ENCODE results near the gene STK4. TPM values are rescaled to one million over a fixed set of nuclear protein-coding genes. Genes with fewer than 3 reads are reported as not detected.

STK4 gene
- polyA plus RNA-seq, 6 donors from 2014 or later = 116 to 199 (median 173) TPM

DNA sequence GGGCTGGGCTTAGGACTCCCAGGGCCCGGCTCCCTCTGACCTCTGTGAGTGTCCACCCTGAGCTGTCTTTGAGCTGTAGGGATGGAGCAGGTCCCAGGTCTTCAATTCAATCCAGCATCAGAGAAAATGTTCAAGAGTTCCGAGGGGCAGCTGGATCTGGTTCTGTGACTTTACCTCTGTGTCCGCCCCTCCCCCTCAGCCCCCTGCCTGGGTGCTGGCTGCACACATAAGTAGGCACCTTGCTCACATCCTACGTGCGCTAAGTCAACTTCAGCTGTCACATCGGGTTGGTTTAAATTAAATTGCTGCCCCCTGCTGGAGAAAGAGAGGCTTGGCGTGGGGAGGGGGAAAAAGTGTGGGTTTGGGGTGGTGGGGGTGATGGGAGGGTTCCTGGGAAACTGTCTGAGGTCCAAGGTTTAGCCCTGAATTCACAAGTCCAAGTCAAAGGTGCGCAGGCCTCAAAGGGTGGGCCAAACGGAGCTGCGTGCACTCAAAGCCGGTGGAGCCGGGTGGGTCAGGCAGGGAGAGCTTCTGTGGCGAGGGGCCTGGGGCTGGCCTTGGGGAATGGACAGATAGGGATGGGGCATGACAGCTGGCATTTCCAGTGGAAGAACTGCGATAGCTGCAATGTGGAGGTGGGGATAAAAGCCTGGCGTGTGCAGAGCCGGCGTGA is 145.6 kb downstream of the STK4 start:
- H3K9me3 Mint-ChIP-seq = no peaks in the 10 kb centered on the region
- H3K4me3 Mint-ChIP-seq = no peak overlapping the region
- ATAC-seq (ENCODE audit: low read depth in 2 of 2) = peak; percentile 30 to 32
- H3K4me1 Mint-ChIP-seq = peaks cover 3 to 8% (median 4%) of the 10 kb centered on the region in 3 donors
- H3K27ac Mint-ChIP-seq = peak overlapping the region in 2 of 6 donors; percentile 10 to 58
- DNase-seq = no peak
- H3K27me3 Mint-ChIP-seq = peaks cover 15 to 45% (median 39%) of the 10 kb centered on the region in 3 donors
- no peaks in the 10 kb centered on the region for H3K36me3 Mint-ChIP-seq

DNA sequence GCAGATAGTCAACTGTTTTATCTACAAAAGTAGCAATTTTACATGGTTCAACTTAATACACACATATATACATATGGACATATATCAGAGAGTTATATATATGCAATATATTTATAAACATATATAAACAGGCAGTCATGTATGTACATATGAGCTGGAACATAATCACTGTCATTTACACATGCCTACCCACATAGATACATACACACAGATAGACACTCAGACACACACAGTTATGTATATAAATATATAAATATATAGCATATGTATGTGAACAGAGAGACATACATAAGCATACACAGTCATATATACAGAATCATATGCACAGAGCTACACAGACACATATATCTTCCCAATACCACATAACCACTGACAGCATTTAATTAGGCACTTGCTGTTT is 146.4 kb downstream of the STK4 start:
- no peaks in the 10 kb centered on the region for H3K36me3 Mint-ChIP-seq
- H3K27ac Mint-ChIP-seq = no peak overlapping the region
- no peaks in the 10 kb centered on the region for H3K9me3 Mint-ChIP-seq

DNA sequence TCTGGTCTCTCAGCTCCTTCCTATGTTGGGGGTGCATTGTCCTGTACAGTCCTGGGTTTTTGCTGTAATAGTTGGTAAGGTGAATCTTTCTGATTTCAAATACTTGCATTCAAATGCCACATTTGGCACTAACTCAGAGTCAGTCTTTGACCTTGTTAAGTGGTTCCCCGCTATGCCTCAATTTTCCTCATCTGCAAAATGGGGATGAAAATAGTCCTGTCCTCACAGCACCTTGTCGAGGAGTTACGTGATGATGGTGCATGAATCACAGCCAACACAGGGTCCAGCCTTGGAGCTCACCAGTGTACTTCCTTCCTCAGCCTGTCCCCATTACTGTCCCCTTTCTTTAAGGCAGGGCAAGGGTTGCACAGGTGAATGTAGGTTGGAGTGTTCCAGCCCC is 147.6 kb downstream of the STK4 start:
- no peak overlapping the region for H3K4me3 Mint-ChIP-seq
- ATAC-seq (ENCODE audit: low read depth in 2 of 2) = no peak
- no peak for DNase-seq
- peaks cover 3 to 8% (median 4%) of the 10 kb centered on the region in 3 donors for H3K4me1 Mint-ChIP-seq
- peaks cover 21 to 42% (median 36%) of the 10 kb centered on the region in 3 donors for H3K27me3 Mint-ChIP-seq
- no peaks in the 10 kb centered on the region for H3K9me3 Mint-ChIP-seq
- no peak overlapping the region for H3K27ac Mint-ChIP-seq
- H3K36me3 Mint-ChIP-seq = no peaks in the 10 kb centered on the region

More for the DNA sequence above, 146.4 kb downstream of the STK4 start:
- Mint-ChIP-seq H3K4me1 (peaks cover 3 to 8% (median 4%) of the 10 kb centered on the region in 3 donors), H3K4me3 (no peak overlapping the region), H3K27me3 (peaks cover 21 to 45% (median 36%) of the 10 kb centered on the region in 3 donors)
- ATAC-seq (ENCODE audit: low read depth in 2 of 2) = no peak
- DNase-seq = no peak

DNA sequence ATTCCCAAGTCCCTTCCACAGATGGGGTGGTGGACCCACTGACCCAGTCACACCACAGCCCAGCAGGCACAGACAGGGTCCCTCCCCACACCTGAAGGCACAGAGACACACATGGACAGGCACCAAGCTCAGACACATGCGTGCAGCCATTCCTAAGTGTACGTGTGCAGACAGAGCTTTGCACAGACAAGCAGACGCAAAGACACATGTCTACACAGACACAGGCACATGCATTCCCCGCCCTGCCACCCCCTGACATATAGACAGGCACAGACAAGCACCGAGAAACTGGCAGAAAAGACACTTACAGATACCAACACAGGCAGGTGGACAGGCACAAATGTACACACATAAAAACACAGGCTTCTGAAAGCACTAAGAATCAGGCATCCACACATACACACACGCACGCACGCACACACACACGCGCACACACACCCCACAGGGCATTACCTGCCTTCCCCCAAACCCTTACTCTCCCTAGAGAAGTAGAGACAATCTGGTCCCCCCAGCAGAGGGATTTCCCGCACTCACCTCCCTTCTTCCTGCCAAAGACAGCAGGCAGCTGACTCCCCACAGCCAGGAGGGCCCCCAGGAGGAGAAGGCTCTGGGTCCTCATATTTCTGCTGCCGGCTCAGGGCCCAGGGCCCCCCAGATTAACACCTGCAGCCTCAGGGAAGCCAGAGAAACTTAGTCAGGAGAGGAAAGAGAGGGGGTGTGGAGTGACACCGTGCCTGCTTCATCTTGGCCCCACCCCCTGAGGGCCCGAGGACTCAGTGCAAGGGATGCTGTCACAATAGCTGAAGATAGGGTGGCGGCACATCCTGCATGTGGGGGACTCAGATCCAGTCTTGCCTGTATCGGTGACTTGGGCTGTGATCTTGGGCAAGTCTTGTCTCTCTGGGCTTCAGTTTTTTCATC is 148.4 kb downstream of the STK4 start, which contains the start of gene WFDC5:
Gene WFDC5 (minus strand): TSS at position 710 of the 921 bp plus-strand sequence. CDS start 91 bp downstream, at position 619.
- no peak for DNase-seq
- H3K4me3 Mint-ChIP-seq = no peak within 1 kb of the TSS
- ATAC-seq (ENCODE audit: low read depth in 2 of 2) = peak; percentile 32 to 37
- peaks cover 3 to 8% (median 4%) of the 10 kb centered on the region in 3 donors for H3K4me1 Mint-ChIP-seq
- H3K36me3 Mint-ChIP-seq = no peaks in the 10 kb centered on the region
- peak within 1 kb of the TSS in 2 of 6 donors; percentile 25 to 69 for H3K27ac Mint-ChIP-seq
- H3K9me3 Mint-ChIP-seq = no peaks in the 10 kb centered on the region
- H3K27me3 Mint-ChIP-seq = peaks cover 21 to 37% (median 36%) of the 10 kb centered on the region in 3 donors

DNA sequence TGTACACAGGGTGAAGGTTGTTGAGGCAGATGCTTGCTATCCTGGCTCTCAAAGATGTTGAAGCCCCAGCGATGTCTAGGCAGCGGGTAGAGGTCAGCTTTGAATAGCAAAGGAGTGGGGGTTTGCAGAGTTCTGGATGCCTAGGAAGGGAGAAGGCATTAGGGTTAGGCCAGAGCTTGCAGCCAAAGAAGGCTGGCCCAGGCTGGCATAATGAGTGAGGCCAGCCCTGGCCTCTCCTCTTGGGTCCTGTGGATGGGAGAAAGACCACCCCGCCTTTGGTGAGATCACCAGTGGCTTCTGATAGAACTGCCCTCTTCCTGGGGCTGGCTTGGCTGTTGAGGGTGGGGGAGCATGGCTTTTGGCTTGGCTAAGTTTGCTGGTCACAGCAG is 149.1 kb downstream of the STK4 start:
- Mint-ChIP-seq H3K9me3 (no peaks in the 10 kb centered on the region), H3K4me3 (no peak overlapping the region), H3K36me3 (no peaks in the 10 kb centered on the region), H3K27ac (no peak overlapping the region), H3K27me3 (peaks cover 26 to 42% (median 35%) of the 10 kb centered on the region in 3 donors), H3K4me1 (peaks cover 3 to 8% (median 4%) of the 10 kb centered on the region in 3 donors)
- DNase-seq = no peak
- ATAC-seq (ENCODE audit: low read depth in 2 of 2) = no peak

DNA sequence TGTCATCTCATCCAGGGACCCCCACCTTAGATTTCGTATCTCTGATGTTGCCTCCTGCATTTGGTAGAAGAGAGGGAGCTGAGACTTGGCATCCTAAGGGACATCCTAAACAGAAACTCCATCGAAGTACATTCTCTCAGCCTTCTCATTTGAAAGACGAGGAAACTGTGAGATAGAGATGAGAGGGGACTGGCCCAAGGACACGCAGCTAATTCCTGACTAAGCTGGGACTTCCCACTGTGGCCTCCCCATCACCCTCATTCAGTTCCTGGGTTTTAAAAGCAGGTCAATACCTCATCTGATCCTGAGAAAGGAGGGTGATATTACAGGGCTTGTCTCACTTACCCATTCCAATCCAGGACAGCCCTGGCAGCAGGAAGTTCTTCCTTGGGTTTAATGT is 149.5 kb downstream of the STK4 start:
- ATAC-seq (ENCODE audit: low read depth in 2 of 2) (no peak), DNase-seq (no peak)
- H3K4me1 Mint-ChIP-seq = peaks cover 3 to 8% (median 4%) of the 10 kb centered on the region in 3 donors
- no peak overlapping the region for H3K4me3 Mint-ChIP-seq
- H3K36me3 Mint-ChIP-seq = no peaks in the 10 kb centered on the region
- H3K27me3 Mint-ChIP-seq = peaks cover 31 to 45% (median 37%) of the 10 kb centered on the region in 3 donors
- H3K9me3 Mint-ChIP-seq = no peaks in the 10 kb centered on the region
- no peak overlapping the region for H3K27ac Mint-ChIP-seq

DNA sequence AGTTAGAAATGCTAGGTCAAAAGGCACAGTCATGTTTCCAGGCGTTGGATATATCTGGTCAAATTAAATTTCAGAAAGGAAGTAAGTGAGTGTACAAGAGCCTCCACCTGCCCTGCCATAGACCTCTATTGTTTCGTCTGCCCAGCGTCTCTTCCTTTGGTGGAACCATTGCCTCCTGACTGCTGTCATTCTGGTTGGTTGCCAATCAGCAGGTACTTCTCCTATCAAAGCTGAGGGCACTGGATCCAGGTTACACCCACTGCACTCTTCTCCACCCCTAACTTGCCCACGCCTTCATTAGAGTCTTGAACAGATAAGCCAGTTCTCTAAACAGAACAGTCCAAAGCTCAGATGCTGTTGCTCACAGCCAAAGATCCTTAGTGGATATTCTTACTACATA is 151.3 kb downstream of the STK4 start:
- DNase-seq (no peak), ATAC-seq (ENCODE audit: low read depth in 2 of 2) (no peak)
- peaks cover 3 to 8% (median 4%) of the 10 kb centered on the region in 3 donors for H3K4me1 Mint-ChIP-seq
- H3K9me3 Mint-ChIP-seq = no peaks in the 10 kb centered on the region
- no peak overlapping the region for H3K27ac Mint-ChIP-seq
- H3K4me3 Mint-ChIP-seq = no peak overlapping the region
- H3K36me3 Mint-ChIP-seq = no peaks in the 10 kb centered on the region
- peaks cover 41 to 59% (median 42%) of the 10 kb centered on the region in 3 donors for H3K27me3 Mint-ChIP-seq

DNA sequence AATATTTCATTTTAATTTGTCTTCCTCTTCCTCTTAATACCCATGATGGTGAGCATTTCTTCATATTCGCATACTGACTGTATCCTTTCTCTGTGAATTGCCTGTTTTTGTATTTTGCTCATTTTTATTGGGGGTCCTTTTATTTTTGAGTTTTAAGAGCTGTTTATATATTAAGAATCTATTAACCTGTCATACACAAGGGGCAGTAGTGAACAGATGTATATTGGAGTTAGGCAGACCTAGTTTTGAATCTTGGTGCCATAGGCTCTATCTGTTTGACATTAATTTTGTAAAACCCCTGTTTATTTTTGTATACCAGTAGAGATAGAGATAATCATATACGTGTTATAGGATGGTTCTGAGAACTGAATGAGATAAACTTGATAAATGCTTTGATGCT is 151.7 kb downstream of the STK4 start:
- H3K9me3 Mint-ChIP-seq = no peaks in the 10 kb centered on the region
- no peak overlapping the region for H3K27ac Mint-ChIP-seq
- no peaks in the 10 kb centered on the region for H3K36me3 Mint-ChIP-seq
- ATAC-seq (ENCODE audit: low read depth in 2 of 2) (no peak), DNase-seq (no peak)
- H3K4me1 Mint-ChIP-seq = peaks cover 3 to 8% (median 4%) of the 10 kb centered on the region in 3 donors
- H3K4me3 Mint-ChIP-seq = no peak overlapping the region
- H3K27me3 Mint-ChIP-seq = peaks cover 40 to 60% (median 43%) of the 10 kb centered on the region in 3 donors

DNA sequence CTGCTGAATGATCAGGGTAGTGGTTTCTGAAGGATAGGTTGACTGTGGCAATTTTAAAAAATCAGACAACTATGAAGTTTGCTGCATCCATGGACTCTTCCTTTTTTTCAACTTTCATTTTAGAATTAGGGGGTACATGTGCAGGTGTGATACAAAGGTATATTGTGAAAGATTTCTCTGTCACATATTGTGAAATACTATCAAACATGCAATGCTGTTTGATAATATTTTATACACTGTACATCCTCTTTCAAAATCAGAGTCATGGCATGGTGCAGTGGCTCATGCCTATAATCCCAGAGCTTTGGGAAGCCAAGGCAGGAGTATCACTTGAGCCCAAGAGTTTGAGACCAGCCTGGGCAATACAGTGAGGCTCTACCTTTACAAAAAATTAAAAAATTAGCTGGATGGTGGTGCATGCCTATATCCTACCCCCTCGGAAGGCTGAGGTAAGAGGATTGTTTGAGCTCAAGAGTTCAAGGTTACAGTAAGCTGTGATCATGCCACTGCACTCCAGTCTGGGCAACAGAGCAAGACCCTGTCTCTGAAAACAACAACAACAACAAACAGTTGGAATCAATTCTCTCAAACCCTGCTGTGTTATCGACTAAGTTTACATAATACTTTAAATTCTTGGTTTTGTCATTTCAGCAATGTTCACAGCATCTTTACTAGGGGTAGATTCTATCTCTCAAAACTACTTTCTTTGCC is 153.4 kb downstream of the STK4 start:
- ATAC-seq (ENCODE audit: low read depth in 2 of 2) (no peak), DNase-seq (no peak)
- Mint-ChIP-seq H3K36me3 (no peaks in the 10 kb centered on the region), H3K4me1 (peaks cover 0 to 6% (median 4%) of the 10 kb centered on the region in 3 donors), H3K9me3 (peaks cover 0 to 2% (median 0%) of the 10 kb centered on the region in 7 donors), H3K27ac (no peak overlapping the region), H3K27me3 (peaks cover 34 to 64% (median 43%) of the 10 kb centered on the region in 3 donors), H3K4me3 (no peak overlapping the region)

DNA sequence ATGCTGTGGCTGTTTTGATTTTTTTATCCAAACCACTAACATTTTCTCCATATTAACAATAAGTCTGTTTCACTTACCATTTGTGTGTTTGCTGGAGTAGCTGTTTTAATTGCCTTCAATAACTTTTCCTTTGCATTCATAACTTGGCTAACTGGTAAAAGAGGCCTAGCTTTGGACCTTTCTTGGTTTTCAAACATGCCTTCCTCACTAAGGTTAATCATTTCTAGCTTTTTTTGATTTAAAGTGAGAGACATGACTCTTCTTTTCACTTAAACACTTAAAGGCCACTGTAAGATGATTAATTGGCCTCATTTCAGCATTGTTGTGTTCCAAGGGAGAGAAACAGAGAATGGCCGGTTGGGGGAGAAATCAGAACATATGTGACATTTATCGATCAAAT is 155.1 kb downstream of the STK4 start:
- no peak for ATAC-seq (ENCODE audit: low read depth in 2 of 2)
- Mint-ChIP-seq H3K4me1 (no peaks in the 10 kb centered on the region), H3K36me3 (no peaks in the 10 kb centered on the region), H3K9me3 (peaks cover 0 to 3% (median 0%) of the 10 kb centered on the region in 7 donors), H3K27ac (no peak overlapping the region), H3K4me3 (no peak overlapping the region), H3K27me3 (peaks cover 41 to 65% (median 43%) of the 10 kb centered on the region in 3 donors)
- DNase-seq = no peak

DNA sequence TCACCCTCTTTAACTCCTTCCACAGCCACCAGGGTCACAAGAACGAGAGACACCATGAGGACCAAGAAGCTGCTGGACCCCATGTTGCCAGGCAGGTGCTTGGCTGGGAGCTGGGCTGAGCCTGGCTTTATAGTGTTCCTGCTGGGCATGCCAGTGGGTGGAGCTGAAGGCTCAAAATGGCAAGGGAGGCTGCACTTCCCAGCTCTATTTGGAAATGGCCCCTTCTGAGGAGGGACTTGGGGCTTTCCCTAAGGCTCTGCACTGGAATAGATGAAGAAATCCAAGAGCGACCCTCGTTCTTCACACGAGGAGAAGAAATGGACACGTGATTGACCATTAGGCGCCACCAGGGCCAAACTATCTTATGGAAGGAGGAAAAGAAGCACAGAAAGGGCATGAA is 158.1 kb downstream of the STK4 start, which contains the start of gene WFDC12:
Gene WFDC12 (minus strand): TSS at position 101 of the 400 bp plus-strand sequence. CDS start 18 bp downstream, at position 83.
- DNase-seq (no peak), ATAC-seq (ENCODE audit: low read depth in 2 of 2) (no peak)
- H3K27me3 Mint-ChIP-seq = peaks cover 48 to 59% (median 57%) of the 10 kb centered on the region in 3 donors
- H3K27ac Mint-ChIP-seq = peak within 1 kb of the TSS in 1 of 6 donors; percentile 47
- H3K4me1 Mint-ChIP-seq = no peaks in the 10 kb centered on the region
- H3K4me3 Mint-ChIP-seq = no peak within 1 kb of the TSS
- no peaks in the 10 kb centered on the region for H3K36me3 Mint-ChIP-seq
- H3K9me3 Mint-ChIP-seq = peaks cover 0 to 3% (median 0%) of the 10 kb centered on the region in 7 donors

DNA sequence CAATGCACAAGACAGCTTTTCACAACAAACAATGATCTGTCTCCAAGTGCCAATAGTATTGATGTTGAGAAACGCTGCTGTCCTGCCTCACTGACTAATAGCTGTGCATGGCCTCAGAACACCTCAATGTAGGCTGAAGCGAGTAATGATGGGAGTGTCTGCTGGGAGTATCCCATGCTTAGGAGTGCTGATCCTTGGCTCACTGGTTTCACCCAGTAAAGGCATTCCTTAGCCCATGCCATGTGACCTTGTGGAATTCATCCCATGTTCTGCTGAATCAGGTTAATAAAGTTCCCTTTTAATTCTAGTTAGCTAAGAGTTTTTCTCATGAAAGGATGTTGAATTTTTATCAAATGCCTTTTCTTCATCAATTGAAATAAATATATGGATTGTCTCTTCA is 161.8 kb downstream of the STK4 start:
- Mint-ChIP-seq H3K9me3 (peaks cover 0 to 3% (median 0%) of the 10 kb centered on the region in 7 donors), H3K27me3 (peaks cover 55 to 67% (median 56%) of the 10 kb centered on the region in 3 donors), H3K4me3 (no peak overlapping the region), H3K36me3 (no peaks in the 10 kb centered on the region), H3K4me1 (no peaks in the 10 kb centered on the region), H3K27ac (no peak overlapping the region)
- ATAC-seq (ENCODE audit: low read depth in 2 of 2) (no peak), DNase-seq (no peak)

All from naive B cell (primary cell).